SK-N-SH (cell line): ENCODE data around the gene UNC5B. TPM values are rescaled to one million over a fixed set of nuclear protein-coding genes. Genes with fewer than 3 reads are reported as not detected.

Experiments
- CTCF ChIA-PET: fragments of 300-600, 350-600 bp; formaldehyde crosslinking; extraction: SDS; loops from one replicate; lab custom pipeline; 2021; lab: Yijun Ruan, JAX
- POLR2A ChIA-PET: fragments of 350-600 bp; sonication (Branson Sonifier 250); formaldehyde crosslinking; extraction: SDS; loops from one replicate; lab custom pipeline; 2020; ENCODE audit warnings: antibody characterized with exemption, inconsistent platforms; lab: Yijun Ruan, JAX
- DNase-seq: peaks from one replicate; pipeline ENCODE4 v3.0.0; 2012
- H2AFZ ChIP-seq: fragments of 200-600 bp; sonication (generic); 2 replicates; pipeline ENCODE4 v1.8.1; 2016; ENCODE audit warnings: antibody characterized with exemption, mild to moderate bottlenecking, low read depth
- H3F3A ChIP-seq: fragments of 200-600 bp; sonication (generic); replicated peaks from 2 replicates; pipeline ENCODE3; 2016; ENCODE audit warnings: antibody characterized with exemption, mild to moderate bottlenecking; ENCODE audit not compliant: insufficient read depth
- H3K27ac ChIP-seq, 2 experiments: fragments of 200-500 bp in 1 of 2; fragments of 200-600 bp in 1 of 2; sonication (Bioruptor generic) in 1 of 2; sonication (generic), shearing (Covaris generic) in 1 of 2; 2 replicates each; pipeline versions ENCODE4 v1.5.1 to v1.6.1; 2014 to 2016; ENCODE audit warnings: low read depth in 2 of 2, inconsistent platforms in 1 of 2, low read length in 1 of 2, mild to moderate bottlenecking in 1 of 2, mixed read lengths in 1 of 2
- H3K27me3 ChIP-seq: fragments of 200-600 bp; sonication (generic), shearing (Covaris generic); 2 replicates; pipeline ENCODE4 v1.6.1; 2016; ENCODE audit warnings: mixed run types; ENCODE audit not compliant: insufficient read depth
- H3K36me3 ChIP-seq, 2 experiments: fragments of 200-500 bp in 1 of 2; fragments of 200-600 bp in 1 of 2; sonication (Bioruptor generic) in 1 of 2; sonication (generic) in 1 of 2; replicated peaks in 1 of 2; 2 replicates each; pipeline versions ENCODE3 to v1.5.1; 2014 to 2016; ENCODE audit warnings: low read length in 1 of 2, mild to moderate bottlenecking in 1 of 2; ENCODE audit not compliant: insufficient read depth in 2 of 2, control insufficient read depth in 1 of 2
- H3K4me1 ChIP-seq, 2 experiments: fragments of 200-500 bp in 1 of 2; fragments of 200-600 bp in 1 of 2; sonication (Bioruptor generic) in 1 of 2; sonication (generic), shearing (Covaris generic) in 1 of 2; 2 replicates each; pipeline versions ENCODE4 v1.5.1 to v1.6.1; 2014 to 2016; ENCODE audit warnings: low read depth in 1 of 2, low read length in 1 of 2, mixed run types in 1 of 2; ENCODE audit not compliant: insufficient read depth in 2 of 2, control insufficient read depth in 1 of 2
- H3K4me2 ChIP-seq: fragments of 200-600 bp; sonication (generic), shearing (Covaris generic); 2 replicates; pipeline ENCODE4 v1.6.1; 2017; ENCODE audit warnings: mixed run types
- H3K4me3 ChIP-seq, 2 experiments: fragments of 200-500 bp in 1 of 2; fragments of 200-600 bp in 1 of 2; sonication (Bioruptor generic) in 1 of 2; sonication (generic), shearing (Covaris generic) in 1 of 2; 2 replicates each; pipeline versions ENCODE4 v1.5.1 to v1.8.1; 2014 to 2016; ENCODE audit warnings: low read depth in 2 of 2, inconsistent platforms in 1 of 2, low read length in 1 of 2, mild to moderate bottlenecking in 1 of 2, mixed read lengths in 1 of 2, moderate library complexity in 1 of 2
- H3K79me2 ChIP-seq: fragments of 200-600 bp; sonication (generic); 2 replicates; pipeline ENCODE4 v1.8.1; 2017; ENCODE audit warnings: mild to moderate bottlenecking; ENCODE audit not compliant: insufficient read depth
- H3K9ac ChIP-seq: fragments of 200-600 bp; sonication (generic); 2 replicates; pipeline ENCODE4 v1.6.1; 2017; ENCODE audit warnings: mixed run types
- H3K9me2 ChIP-seq: fragments of 200-600 bp; sonication (generic); 2 replicates; pipeline ENCODE4 v1.6.1; 2017; ENCODE audit warnings: mixed run types
- H3K9me3 ChIP-seq: fragments of 200-600 bp; sonication (generic); 2 replicates; pipeline ENCODE4 v1.6.1; 2017; ENCODE audit warnings: mixed run types, mild to moderate bottlenecking, moderate library complexity
- H4K20me1 ChIP-seq: fragments of 200-600 bp; sonication (generic); 2 replicates; pipeline ENCODE4 v1.6.1; 2017; ENCODE audit warnings: mild to moderate bottlenecking, mixed run types; ENCODE audit not compliant: insufficient read depth
- CTCF ChIP-seq: fragments of 200-600 bp; sonication (generic); IDR thresholded peaks from 2 replicates; pipeline ENCODE4 v1.6.1; 2017; ENCODE audit warnings: antibody characterized with exemption, mild to moderate bottlenecking, moderate library complexity
- ELF1 ChIP-seq: IDR thresholded peaks from 2 replicates; pipeline ENCODE4 v1.4.0; 2012
- EZH2phosphoT487 ChIP-seq: fragments of 200-600 bp; sonication (generic); IDR thresholded peaks from 2 replicates; pipeline ENCODE4 v1.6.1; 2017; ENCODE audit warnings: low read depth, mixed run types, mild to moderate bottlenecking, antibody characterized with exemption, moderate library complexity, borderline replicate concordance
- FOXJ3 ChIP-seq: sonication (generic); formaldehyde crosslinking; IDR thresholded peaks from 2 replicates; pipeline ENCODE4 v1.5.1; 2020; ENCODE audit warnings: mild to moderate bottlenecking, missing genetic modification reagents
- FOXM1 ChIP-seq: IDR thresholded peaks from 2 replicates; pipeline ENCODE4 v1.4.0; 2012; ENCODE audit warnings: low read depth, mild to moderate bottlenecking
- GATA2 ChIP-seq: sonication (generic); formaldehyde crosslinking; IDR thresholded peaks from 2 replicates; pipeline ENCODE4 v1.5.0; 2020; ENCODE audit warnings: mild to moderate bottlenecking, missing genetic modification reagents
- MXI1 ChIP-seq: IDR thresholded peaks from 2 replicates; pipeline ENCODE4 v1.6.1; 2012; ENCODE audit warnings: mild to moderate bottlenecking, low read depth, low read length, improper control_type of control experiment
- NRF1 ChIP-seq: IDR thresholded peaks from 2 replicates; pipeline ENCODE4 v1.6.1; 2012; ENCODE audit warnings: low read depth, mild to moderate bottlenecking, low read length
- POLR2AphosphoS5 ChIP-seq: IDR thresholded peaks from 2 replicates; pipeline ENCODE4 v1.6.1; 2012; ENCODE audit warnings: low read depth, low read length
- RAD21 ChIP-seq: IDR thresholded peaks from 2 replicates; pipeline ENCODE4 v1.6.1; 2012; ENCODE audit warnings: mild to moderate bottlenecking, low read length
- RFX5 ChIP-seq: IDR thresholded peaks from 2 replicates; pipeline ENCODE4 v1.6.1; 2012; ENCODE audit warnings: mild to moderate bottlenecking, improper control_type of control experiment, low read length
- TAF1 ChIP-seq: IDR thresholded peaks from 2 replicates; pipeline ENCODE4 v1.6.1; 2012; ENCODE audit warnings: low read depth, mild to moderate bottlenecking, low read length, moderate library complexity, borderline replicate concordance
- TCF12 ChIP-seq: IDR thresholded peaks from 2 replicates; pipeline ENCODE4 v1.4.0; 2012
- TEAD4 ChIP-seq: IDR thresholded peaks from 2 replicates; pipeline ENCODE4 v1.4.0; 2012; ENCODE audit warnings: mild to moderate bottlenecking, borderline replicate concordance; ENCODE audit not compliant: insufficient read depth
- USF1 ChIP-seq: IDR thresholded peaks from 2 replicates; pipeline ENCODE4 v1.4.0; 2012; ENCODE audit warnings: low read depth, borderline replicate concordance
- WGBS: methylation state at CpG from one replicate; pipeline ENCODE4 v1.1.6; 2017; ENCODE audit warnings: low lambda C conversion rate; 5-methylcytosine and 5-hydroxymethylcytosine counted together
- polyA plus RNA-seq, 3 experiments: library from polyadenylated mRNA; depleted of rRNA; stranded (reverse); fragments of >200 nt; gene quantifications; 2 replicates each; pipeline ENCODE4 v1.2.3, GENCODE V29; 2012

UNC5B gene
- polyA plus RNA-seq, 1 of the 3 experiments (the other 2 are of a cell fraction): 13.8 TPM

GRCh38 chr10:71173466-71173865, 38.9 kb upstream of the UNC5B start (continued):
- TF ChIP-seq CTCF: no peak
- TF ChIP-seq FOXM1: no peak
- no peak for TF ChIP-seq RFX5
- no peak for TF ChIP-seq ELF1

GRCh38 chr10:71176661-71177060, 35.7 kb upstream of the UNC5B start:
- no peak overlapping the region for H3K4me3 ChIP-seq
- no peak overlapping the region for H3K27ac ChIP-seq
- WGBS: 33% methylated on average over 1 of the region's 2 CpGs
- H4K20me1 ChIP-seq: no peaks in the 10 kb centered on the region
- no peak for DNase-seq
- no peak overlapping the region for H3K9ac ChIP-seq
- H3K9me3 ChIP-seq: no peaks in the 10 kb centered on the region
- H3F3A ChIP-seq: no peaks in the 10 kb centered on the region
- no peak overlapping the region for H2AFZ ChIP-seq
- H3K9me2 ChIP-seq: no peaks in the 10 kb centered on the region
- H3K36me3 ChIP-seq: no peaks in the 10 kb centered on the region
- CTCF ChIA-PET: interaction anchor here (1.1 to 1.5 kb wide), 2 partner anchors 11 to 42 kb away, joined by 3 to 4 read pairs; no protein-coding TSS in a partner anchor
- H3K27me3 ChIP-seq: peaks cover 16% of the 10 kb centered on the region; the same call in 1 of the 2 replicates
- no peaks in the 10 kb centered on the region for H3K79me2 ChIP-seq
- H3K4me2 ChIP-seq: no peak overlapping the region
- no peaks in the 10 kb centered on the region; a peak in 1 of 4 replicates for H3K4me1 ChIP-seq
- POLR2A ChIA-PET: no interaction called here
- TF ChIP-seq FOXM1 (no peak), MXI1 (no peak)
- TF ChIP-seq, all 33 proteins: peak for 0

GRCh38 chr10:71177651-71178199, 34.6 kb upstream of the UNC5B start:
- Histone ChIP-seq H3K36me3 (no peaks in the 10 kb centered on the region), H3K9me3 (no peaks in the 10 kb centered on the region), H3K27me3 (peaks cover 16% of the 10 kb centered on the region; the same call in 1 of the 2 replicates), H2AFZ (no peak overlapping the region), H3K27ac (no peak overlapping the region), H3K9me2 (no peaks in the 10 kb centered on the region), H4K20me1 (no peaks in the 10 kb centered on the region), H3K4me2 (no peak overlapping the region), H3K79me2 (no peaks in the 10 kb centered on the region), H3K9ac (no peak overlapping the region), H3K4me1 (no peaks in the 10 kb centered on the region; a peak in 1 of 4 replicates), H3F3A (no peaks in the 10 kb centered on the region), H3K4me3 (no peak overlapping the region)
- DNase-seq: no peak
- TF ChIP-seq TAF1: no peak
- ChIA-PET POLR2A (no interaction called here), CTCF (interaction anchor here (0.6 to 1.4 kb wide), 2 partner anchors 11 to 274 kb away, joined by 3 read pairs; no protein-coding TSS in a partner anchor)
- WGBS: 36% methylated on average over 4 of the region's 4 CpGs

GRCh38 chr10:71178880-71179279, 33.5 kb upstream of the UNC5B start:
- Histone ChIP-seq H3K9me3 (no peaks in the 10 kb centered on the region), H3K9ac (no peak overlapping the region), H4K20me1 (no peaks in the 10 kb centered on the region), H3K27me3 (peaks cover 14% of the 10 kb centered on the region), H3K4me1 (no peaks in the 10 kb centered on the region; a peak in 1 of 4 replicates), H3K79me2 (no peaks in the 10 kb centered on the region), H3K4me2 (no peak overlapping the region), H3K4me3 (no peak overlapping the region), H3K36me3 (no peaks in the 10 kb centered on the region), H3K27ac (no peak overlapping the region), H2AFZ (no peak overlapping the region), H3K9me2 (no peaks in the 10 kb centered on the region), H3F3A (no peaks in the 10 kb centered on the region)
- ChIA-PET CTCF (no interaction called here), POLR2A (no interaction called here)
- TF ChIP-seq RAD21: no peak
- TF ChIP-seq ELF1: no peak
- no peak for TF ChIP-seq TCF12
- no peak for TF ChIP-seq GATA2 (CRISPR knock-in tag)
- TF ChIP-seq RFX5: no peak
- no peak for TF ChIP-seq FOXJ3 (CRISPR knock-in tag)
- no peak for TF ChIP-seq USF1
- TF ChIP-seq FOXM1: no peak
- no peak for TF ChIP-seq NRF1
- no peak for TF ChIP-seq POLR2AphosphoS5
- no peak for TF ChIP-seq TEAD4
- TF ChIP-seq EZH2phosphoT487: no peak
- WGBS: 38% methylated on average over 2 of the region's 3 CpGs
- no peak for DNase-seq
